Mesodermal cell (in vitro differentiated cells): ENCODE data around the gene VSNL1.
A peak's percentile ranks its signal among the peaks of the same experiment; 100 is the strongest.

Experiments used
- H3K27ac ChIP-seq: 2 replicates; pipeline ENCODE4 v1.7.0; 2013; ENCODE audit warnings: mild to moderate bottlenecking, low read depth, low read length, moderate library complexity; ENCODE audit not compliant: severe bottlenecking
- H3K36me3 ChIP-seq: 2 replicates; pipeline ENCODE4 v1.7.1; 2013; ENCODE audit warnings: mild to moderate bottlenecking, low read length, moderate library complexity; ENCODE audit not compliant: control insufficient read depth, insufficient read depth
- H3K4me1 ChIP-seq: one replicate; pipeline ENCODE4 v1.7.1; 2013; ENCODE audit warnings: mild to moderate bottlenecking, low read length; ENCODE audit not compliant: insufficient read depth, control insufficient read depth, poor library complexity, severe bottlenecking
- H3K4me3 ChIP-seq: 2 replicates; pipeline ENCODE4 v1.7.0; 2013; ENCODE audit warnings: low read length, control low read depth, mild to moderate bottlenecking; ENCODE audit not compliant: insufficient read depth, poor library complexity, severe bottlenecking; ENCODE audit errors: extremely low read depth
- H3K9me3 ChIP-seq: 2 replicates; pipeline ENCODE4 v1.7.1; 2013; ENCODE audit warnings: mild to moderate bottlenecking, low read length, moderate library complexity; ENCODE audit not compliant: control insufficient read depth
- WGBS, 2 experiments: methylation state at CpG; one replicate each; pipeline ENCODE4 v1.1.5; 2013; ENCODE audit warnings: missing lambda C conversion rate in 2 of 2; ENCODE audit not compliant: insufficient coverage in 2 of 2; 5-methylcytosine and 5-hydroxymethylcytosine counted together

The VSNL1 gene

DNA sequence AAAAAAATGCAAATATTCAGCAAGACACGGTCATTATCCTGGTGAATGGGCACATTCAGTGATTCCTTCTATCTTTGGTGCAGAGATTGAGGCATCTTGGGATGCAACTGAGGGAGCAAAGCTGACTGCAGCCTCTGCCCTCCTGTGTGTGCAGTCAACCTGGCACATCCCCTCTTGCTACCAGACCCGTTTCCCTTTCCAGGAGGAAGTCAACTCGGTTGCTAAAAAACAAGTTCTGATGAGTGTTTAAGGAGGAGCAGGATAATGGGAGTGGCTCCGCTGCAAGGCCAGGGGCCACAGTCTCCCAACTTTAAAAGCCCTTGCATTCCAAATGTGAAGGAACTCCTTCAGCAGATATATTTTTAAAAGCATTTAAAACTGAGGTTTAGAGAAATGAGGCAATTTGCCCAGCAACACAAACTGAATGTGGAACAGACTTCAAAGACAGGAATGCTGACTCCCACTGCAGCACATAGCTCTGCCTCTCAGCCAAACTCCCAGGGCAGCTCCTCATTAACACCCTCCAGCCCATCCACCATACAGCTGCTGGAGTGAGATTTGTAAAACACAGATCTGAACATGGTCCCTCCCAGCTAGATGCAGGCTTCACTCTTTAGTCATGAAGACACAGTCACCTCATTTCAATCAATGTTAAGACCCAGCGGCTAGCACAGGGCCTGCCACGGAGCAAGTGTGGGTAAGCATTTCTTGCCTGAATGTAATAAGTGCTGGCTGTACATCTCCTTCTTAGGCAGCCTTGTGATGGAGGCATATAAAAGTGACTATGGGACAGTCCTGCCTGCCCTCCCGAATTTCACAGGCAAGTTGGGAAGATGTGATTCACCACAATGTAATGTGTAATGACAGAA lies 54.3 kb downstream of the VSNL1 start:
- no peaks in the 10 kb centered on the region for H3K36me3 ChIP-seq
- 57 to 65% methylated on average over 3 of the region's 7 CpGs for WGBS, 2 experiments
- no peaks in the 10 kb centered on the region for H3K9me3 ChIP-seq
- H3K4me3 ChIP-seq = no peak overlapping the region
- peak overlapping the region; percentile 41 for H3K27ac ChIP-seq
- H3K4me1 ChIP-seq = peaks cover 12% of the 10 kb centered on the region

- WGBS, 2 experiments = 86% methylated on average over 1 of the region's 1 CpG; no CpG with 5 or more reads in 1 of the 2 experiments
- H3K4me3 ChIP-seq = no peak overlapping the region
- H3K9me3 ChIP-seq = no peaks in the 10 kb centered on the region
- peaks cover 2% of the 10 kb centered on the region for H3K4me1 ChIP-seq
- H3K27ac ChIP-seq = no peak overlapping the region
- no peaks in the 10 kb centered on the region for H3K36me3 ChIP-seq
These were observed 59.1 kb downstream of the VSNL1 start for GRCh38 chr2:17599617-17600016.

- Histone ChIP-seq H3K4me3 (no peak overlapping the region), H3K36me3 (no peaks in the 10 kb centered on the region), H3K9me3 (no peaks in the 10 kb centered on the region), H3K27ac (no peak overlapping the region), H3K4me1 (no peaks in the 10 kb centered on the region)
These were observed 60.2 kb downstream of the VSNL1 start for GRCh38 chr2:17600556-17601204.

- Histone ChIP-seq H3K36me3 (no peaks in the 10 kb centered on the region), H3K4me1 (no peaks in the 10 kb centered on the region), H3K4me3 (no peak overlapping the region), H3K9me3 (no peaks in the 10 kb centered on the region), H3K27ac (no peak overlapping the region)
- 80 to 90% methylated on average over 5 of the region's 5 CpGs for WGBS, 2 experiments
These were observed 63.6 kb downstream of the VSNL1 start for GRCh38 chr2:17604050-17604449.

- Histone ChIP-seq H3K4me3 (no peak overlapping the region), H3K27ac (no peak overlapping the region), H3K36me3 (no peaks in the 10 kb centered on the region), H3K4me1 (no peaks in the 10 kb centered on the region), H3K9me3 (no peaks in the 10 kb centered on the region)
- WGBS, 2 experiments = no CpG with 5 or more reads among the region's 4 CpGs
These were observed 65.2 kb downstream of the VSNL1 start for GRCh38 chr2:17605696-17606095.

DNA sequence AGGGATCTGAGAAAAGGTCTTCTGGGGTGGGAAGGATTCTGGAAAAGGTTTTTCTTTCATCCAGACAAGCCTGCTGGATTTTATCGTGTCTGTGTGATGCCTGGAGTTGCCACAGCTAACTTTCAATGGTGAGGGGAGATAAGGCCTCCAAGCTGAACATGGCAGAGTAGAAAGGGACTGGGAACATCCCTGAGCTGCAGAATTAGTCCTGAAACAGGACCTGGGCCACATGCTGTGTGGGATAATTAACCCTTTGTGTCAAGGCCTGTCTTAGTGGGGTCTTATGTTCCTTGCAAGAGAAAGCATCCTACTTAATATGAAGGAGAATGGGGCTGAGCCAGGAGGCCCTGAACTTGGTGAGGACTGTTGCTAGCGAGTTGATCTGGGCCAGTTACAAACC lies 66.4 kb downstream of the VSNL1 start:
- H3K4me1 ChIP-seq = no peaks in the 10 kb centered on the region
- H3K36me3 ChIP-seq = no peaks in the 10 kb centered on the region
- H3K27ac ChIP-seq = no peak overlapping the region
- 86 to 89% methylated on average over 2 of the region's 2 CpGs for WGBS, 2 experiments
- no peak overlapping the region for H3K4me3 ChIP-seq
- no peaks in the 10 kb centered on the region for H3K9me3 ChIP-seq

- H3K4me3 ChIP-seq = no peak overlapping the region
- H3K4me1 ChIP-seq = no peaks in the 10 kb centered on the region
- H3K27ac ChIP-seq = no peak overlapping the region
- no peaks in the 10 kb centered on the region for H3K9me3 ChIP-seq
- WGBS, 2 experiments = 88 to 100% methylated on average over 1 of the region's 1 CpG
- H3K36me3 ChIP-seq = no peaks in the 10 kb centered on the region
These were observed 66.9 kb downstream of the VSNL1 start for GRCh38 chr2:17607379-17607778.

GRCh38 chr2:17608251-17608650 lies 67.8 kb downstream of the VSNL1 start:
- Histone ChIP-seq H3K4me1 (no peaks in the 10 kb centered on the region), H3K27ac (no peak overlapping the region), H3K4me3 (no peak overlapping the region), H3K36me3 (no peaks in the 10 kb centered on the region), H3K9me3 (no peaks in the 10 kb centered on the region)
- WGBS, 2 experiments = 87 to 88% methylated on average over 4 of the region's 4 CpGs

DNA sequence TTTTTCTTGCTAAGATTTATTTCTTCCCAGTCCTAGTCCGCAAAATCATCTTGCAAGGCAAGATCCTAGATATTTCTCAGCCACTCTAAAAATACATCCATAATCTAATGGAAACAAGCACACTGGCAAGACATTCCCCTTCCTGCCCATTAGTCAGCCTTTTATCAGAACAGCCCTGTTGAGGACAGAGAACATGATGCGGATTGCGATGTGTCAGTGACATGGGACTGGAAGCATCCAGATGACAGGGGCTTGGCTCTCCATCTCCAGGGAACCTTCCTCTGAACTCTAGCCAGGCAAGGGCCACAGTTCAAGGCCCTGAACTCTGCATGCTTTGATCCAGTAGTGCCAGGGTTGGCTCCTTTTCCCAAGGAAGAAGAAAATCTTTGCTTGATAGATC lies 70.0 kb downstream of the VSNL1 start:
- H3K27ac ChIP-seq = no peak overlapping the region
- no peaks in the 10 kb centered on the region for H3K4me1 ChIP-seq
- no peaks in the 10 kb centered on the region for H3K9me3 ChIP-seq
- WGBS, 2 experiments = 84 to 100% methylated on average over 3 of the region's 3 CpGs
- no peak overlapping the region for H3K4me3 ChIP-seq
- no peaks in the 10 kb centered on the region for H3K36me3 ChIP-seq

DNA sequence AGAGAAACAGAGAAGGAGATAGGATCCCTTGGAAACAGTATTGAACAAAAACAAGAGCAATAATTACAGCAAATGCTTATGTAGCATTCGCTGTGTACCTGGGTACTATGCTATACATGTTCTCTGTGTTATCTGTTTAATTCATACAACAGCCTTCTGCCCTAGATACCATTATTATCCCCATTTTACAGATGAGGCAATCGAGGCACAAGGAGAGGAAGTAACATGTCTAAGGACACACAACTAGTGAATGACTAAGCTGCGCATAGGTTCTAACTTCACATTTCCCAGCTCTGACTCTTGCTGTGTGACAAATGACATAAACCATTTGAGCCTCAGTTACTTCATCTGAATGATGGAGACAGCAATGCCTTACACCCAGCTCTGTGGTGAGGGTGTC lies 70.5 kb downstream of the VSNL1 start:
- Histone ChIP-seq H3K4me1 (no peaks in the 10 kb centered on the region), H3K9me3 (no peaks in the 10 kb centered on the region), H3K27ac (no peak overlapping the region), H3K4me3 (no peak overlapping the region), H3K36me3 (no peaks in the 10 kb centered on the region)
- 71 to 100% methylated on average over 1 of the region's 3 CpGs for WGBS, 2 experiments
